ENCODE results near the gene COX19.
"Not testable (repeated sequence)": the region's sequence is repeated elsewhere in the genome, so short reads cannot be mapped to it uniquely, and the experiment has no call there.

COX19 gene

GRCh38 chr7:927031-927671 lies 48.2 kb downstream of the COX19 start:
- no peak for DNase-seq (ENCODE audit: low read depth in 2 of 3, low spot score in 2 of 3)

DNA sequence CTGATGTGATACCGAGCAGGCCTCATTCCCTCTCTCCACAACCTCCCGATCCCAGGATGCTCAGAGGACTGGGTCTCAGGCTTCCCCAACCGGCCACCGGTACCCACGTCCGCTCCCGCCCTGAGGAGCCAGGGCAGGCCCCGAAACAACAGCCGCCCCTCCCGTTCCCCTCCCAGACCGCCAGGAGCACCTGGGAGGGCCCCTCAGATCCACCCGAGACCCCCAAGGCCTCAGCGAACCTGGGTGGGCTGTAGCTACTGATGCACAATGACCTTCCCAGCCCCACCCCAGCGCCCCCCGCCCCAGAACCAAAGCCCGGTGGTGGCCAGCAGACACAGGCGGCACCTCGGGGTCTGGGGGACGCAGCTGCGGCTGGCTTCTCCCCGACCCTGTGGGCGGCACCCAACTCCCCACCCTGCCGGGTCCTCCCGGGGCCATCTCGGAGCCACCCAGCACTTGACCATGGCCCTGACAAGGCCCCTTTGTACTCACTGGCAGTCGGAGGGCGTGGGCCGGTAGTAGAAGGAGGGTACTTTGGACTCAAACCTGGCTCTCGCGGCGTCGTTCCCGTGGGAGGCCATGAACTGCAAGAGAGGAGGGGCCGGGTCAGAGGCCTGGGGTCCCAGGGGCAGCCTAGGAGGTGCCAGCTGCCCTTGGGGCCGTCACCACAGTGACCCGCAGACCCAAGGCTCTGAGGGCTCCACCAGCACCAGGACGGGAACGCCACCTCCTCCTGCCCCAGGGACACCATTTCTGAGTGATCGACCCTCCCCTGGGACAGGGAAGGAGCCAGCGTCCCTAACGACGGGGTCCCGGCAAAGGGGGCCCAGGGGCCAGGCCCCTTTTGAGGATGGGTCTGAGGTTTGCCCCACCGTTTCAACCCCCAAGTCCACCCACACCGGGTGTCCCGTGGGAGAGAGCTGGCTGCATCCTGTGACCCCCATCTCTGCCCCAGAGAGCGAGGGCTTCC lies 49.0 kb downstream of the COX19 start:
- DNase-seq (ENCODE audit: low read depth in 2 of 3, low spot score in 2 of 3): no peak

DNA sequence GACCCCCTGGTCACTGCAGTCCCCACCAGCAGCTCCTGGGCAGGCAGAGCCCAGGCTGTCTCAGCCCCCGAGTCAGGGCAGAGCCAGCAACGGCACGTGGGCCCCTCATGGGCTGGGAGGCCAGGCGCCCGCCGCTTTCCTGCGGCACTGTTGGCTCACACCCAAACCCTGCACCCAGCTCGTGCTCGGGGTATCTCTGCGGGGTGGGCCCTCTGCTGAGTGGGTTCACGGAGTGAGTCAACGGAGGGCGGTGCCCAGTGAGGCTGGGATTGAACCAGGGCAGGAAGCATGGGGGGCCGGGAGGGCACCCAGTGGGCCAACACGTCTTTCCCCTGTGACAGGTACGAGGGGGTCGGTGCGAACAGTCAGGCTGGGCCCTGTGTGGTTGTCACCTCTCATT lies 49.7 kb downstream of the COX19 start:
- DNase-seq (ENCODE audit: low read depth in 2 of 3, low spot score in 2 of 3): peak; percentile 61 to 83 (median 73)

GRCh38 chr7:924541-925231 lies 50.7 kb downstream of the COX19 start:
- peak; percentile 41 to 78 (median 63) for DNase-seq (ENCODE audit: low read depth in 2 of 3, low spot score in 2 of 3)

GRCh38 chr7:924042-924441 lies 51.3 kb downstream of the COX19 start:
- not testable (repeated sequence) for DNase-seq (ENCODE audit: low read depth in 2 of 3, low spot score in 2 of 3)

GRCh38 chr7:923108-924041 lies 52.0 kb downstream of the COX19 start:
- peak; percentile 82 to 87 (median 86) for DNase-seq (ENCODE audit: low read depth in 2 of 3, low spot score in 2 of 3)

DNA sequence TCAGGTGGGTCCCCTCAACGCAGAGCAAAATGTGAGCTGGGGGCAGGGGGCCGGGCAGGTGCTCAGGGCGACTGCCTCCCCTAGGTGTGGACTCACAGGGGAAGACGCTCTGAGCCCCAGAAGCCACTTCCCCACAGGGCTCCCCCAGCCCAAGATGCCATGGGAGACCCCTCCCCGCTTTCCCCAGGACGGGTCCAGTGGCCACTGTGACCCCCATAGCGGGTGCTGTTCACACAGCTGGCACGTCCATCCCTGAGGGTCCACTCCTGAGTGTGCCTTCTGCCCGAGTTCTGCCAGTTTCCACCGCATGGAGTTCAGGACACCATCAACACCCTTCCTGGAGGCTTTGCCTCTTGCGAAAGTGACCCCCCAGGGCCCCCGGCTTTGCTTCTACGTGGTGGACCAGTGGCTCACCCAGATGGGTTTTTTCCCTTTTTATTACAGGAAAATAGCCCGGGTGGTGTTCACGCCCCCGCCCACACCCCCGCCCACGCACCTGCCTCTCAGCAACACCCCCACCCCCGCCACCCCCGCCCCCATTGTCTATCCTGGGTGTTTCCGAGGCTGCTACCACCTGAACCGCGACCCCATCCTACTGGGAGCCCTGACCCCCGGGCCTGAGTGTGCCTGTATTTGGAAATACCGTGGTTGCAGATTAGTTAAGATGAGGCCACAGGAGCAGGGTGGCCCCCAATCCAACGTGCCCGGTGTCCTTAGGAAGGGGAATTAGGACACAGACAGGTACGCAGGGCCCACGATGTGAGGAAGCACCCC lies 52.8 kb downstream of the COX19 start:
- no peak for DNase-seq (ENCODE audit: low read depth in 2 of 3, low spot score in 2 of 3)

DNA sequence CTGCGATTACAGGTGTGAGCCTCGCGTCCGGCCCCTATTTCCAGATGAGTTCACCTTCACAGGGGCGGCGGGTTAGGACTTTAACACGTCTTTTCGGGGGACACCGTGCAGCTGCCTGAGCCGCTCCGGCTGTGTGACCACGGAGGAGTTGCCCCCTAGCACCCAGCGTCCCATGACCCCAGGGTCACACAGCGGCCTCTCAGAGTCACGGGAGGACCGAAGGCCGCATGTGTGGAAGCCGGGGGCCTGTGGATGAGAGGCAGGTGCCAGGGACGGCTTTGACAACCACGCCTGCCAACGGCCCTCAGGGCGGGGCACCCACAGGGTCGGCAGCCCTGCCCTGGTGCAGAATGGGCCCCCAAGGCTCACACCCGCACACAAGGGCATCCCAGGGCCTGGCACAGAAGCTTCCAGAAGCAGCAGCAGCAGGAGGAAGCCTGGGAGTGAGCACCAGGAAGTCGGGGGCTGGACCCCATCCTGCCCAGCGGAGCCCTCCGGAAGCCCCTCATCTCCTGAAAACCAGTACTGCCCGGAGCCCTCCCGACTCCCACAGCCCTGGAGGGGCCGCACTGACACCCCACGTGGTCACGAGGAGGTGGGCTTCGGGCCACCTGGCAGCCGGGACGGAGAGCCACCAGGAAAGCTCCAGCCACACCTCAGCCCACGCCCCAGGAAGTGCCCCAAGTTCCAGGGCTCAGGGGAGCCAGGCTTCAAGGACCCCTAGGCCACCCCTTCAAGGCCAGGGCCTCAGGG lies 53.6 kb downstream of the COX19 start:
- DNase-seq (ENCODE audit: low read depth in 2 of 3, low spot score in 2 of 3): no peak

GRCh38 chr7:921071-921461 lies 54.3 kb downstream of the COX19 start:
- no peak for DNase-seq (ENCODE audit: low read depth in 2 of 3, low spot score in 2 of 3)

- no peak for DNase-seq (ENCODE audit: low read depth in 2 of 3, low spot score in 2 of 3)
These were observed 54.8 kb downstream of the COX19 start for GRCh38 chr7:920351-921070.

- no peak for DNase-seq (ENCODE audit: low read depth in 2 of 3, low spot score in 2 of 3)
These were observed 55.4 kb downstream of the COX19 start for GRCh38 chr7:919924-920341.

DNA sequence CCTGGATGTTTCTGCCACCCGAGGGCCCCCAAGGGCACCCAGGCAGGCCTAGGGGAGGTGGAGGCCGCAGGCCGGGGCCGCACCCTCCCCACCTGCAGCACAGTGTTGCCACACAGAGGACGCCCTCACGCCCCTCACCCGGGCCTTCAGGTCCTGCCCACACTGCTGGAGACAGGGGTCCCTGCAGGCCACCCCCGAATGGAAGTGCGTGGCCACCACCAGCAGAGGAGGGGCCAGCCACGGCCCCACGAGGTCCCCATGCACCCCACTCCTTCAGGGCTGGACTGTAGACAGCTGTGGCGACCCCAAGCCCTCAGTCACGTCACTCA lies 56.3 kb downstream of the COX19 start:
- DNase-seq (ENCODE audit: low read depth in 2 of 3, low spot score in 2 of 3): no peak

DNA sequence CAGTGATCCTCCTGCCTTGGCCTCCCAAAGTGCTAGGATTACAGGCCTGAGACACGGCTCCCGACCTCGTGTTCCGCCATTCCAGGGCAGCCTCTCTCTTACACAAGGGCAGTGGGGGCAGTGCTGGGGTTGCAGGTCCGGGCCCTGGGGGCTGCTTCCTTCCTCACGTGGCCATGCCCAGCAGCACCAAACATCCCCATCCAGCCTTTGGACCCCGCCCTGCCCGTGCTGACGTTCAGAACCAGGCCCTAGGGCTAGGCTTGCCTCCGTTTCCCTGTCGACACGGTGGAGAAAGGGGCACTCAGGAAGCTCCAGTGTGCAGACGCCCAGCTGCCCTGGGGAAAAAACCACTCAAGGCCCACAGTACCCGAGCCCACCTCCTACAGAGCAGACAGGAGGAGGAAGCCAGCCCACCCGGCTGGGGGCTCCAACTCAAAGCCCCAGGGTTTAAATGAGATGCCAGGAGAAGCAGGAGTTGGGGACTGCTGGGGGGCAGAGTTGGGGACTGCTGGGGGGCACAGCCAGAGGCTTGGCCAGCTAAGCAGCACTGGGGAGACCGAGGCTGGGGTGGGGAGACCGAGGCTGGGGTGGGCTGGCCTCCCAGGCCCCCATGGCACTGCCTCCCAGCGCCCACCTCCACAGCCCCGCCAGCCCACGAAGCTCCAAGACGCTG lies 56.8 kb downstream of the COX19 start:
- no peak for DNase-seq (ENCODE audit: low read depth in 2 of 3, low spot score in 2 of 3)

DNA sequence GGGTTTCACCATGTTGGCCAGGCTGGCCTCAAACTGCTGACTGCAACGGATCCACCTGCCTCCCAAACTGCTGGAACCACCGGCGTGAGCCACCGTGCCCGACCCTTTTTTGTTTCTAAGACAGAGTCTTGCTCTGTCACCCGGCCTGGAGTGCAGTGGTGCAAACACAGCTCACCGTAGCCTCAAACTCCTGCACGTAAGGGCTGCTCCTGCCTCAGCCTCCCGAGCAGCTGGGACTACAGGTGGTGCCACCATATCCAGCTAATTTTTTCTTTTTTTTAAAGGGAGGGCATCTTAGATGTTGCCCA lies 57.3 kb downstream of the COX19 start:
- DNase-seq (ENCODE audit: low read depth in 2 of 3, low spot score in 2 of 3): no peak

DNA sequence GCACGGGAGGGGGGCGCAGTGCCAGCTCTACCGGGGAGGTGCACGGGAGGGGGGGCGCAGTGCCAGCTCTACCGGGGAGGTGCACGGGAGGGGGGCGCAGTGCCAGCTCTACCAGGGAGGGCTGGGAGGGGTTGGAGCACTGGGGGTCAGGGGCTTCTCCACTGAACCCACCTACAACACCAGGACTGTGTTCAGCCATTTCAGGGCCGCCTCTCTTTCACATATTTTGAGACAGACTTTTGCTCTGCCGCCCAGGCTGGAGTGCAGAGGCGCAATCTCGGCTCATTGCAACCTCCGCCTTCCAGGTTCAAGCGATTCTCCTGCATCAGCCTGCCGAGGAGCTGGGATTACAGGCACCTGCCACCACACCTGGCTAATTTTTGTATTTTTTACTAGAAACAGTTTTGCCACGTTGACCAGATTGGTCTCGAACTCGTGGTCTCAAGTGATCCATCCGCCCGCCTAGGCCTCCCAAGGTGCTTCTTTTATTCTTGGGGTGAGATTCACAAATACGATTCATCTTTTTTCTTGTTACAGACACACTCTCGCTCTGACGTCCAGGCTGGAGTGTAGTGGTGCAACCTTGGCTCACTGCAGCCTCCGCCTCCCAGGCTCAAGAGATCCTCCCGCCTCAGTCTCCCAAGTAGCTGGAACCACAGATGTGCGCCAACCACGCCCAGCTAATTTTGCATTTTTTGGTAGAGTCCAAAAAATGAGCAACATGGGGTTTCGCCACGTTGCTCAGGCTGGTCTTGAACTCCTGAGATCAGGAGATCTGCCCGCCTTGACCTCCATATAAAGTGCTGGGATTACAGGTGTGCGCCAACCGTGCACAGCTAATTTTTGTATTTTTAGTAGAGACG lies 57.9 kb downstream of the COX19 start:
- DNase-seq (ENCODE audit: low read depth in 2 of 3, low spot score in 2 of 3): no peak

DNA sequence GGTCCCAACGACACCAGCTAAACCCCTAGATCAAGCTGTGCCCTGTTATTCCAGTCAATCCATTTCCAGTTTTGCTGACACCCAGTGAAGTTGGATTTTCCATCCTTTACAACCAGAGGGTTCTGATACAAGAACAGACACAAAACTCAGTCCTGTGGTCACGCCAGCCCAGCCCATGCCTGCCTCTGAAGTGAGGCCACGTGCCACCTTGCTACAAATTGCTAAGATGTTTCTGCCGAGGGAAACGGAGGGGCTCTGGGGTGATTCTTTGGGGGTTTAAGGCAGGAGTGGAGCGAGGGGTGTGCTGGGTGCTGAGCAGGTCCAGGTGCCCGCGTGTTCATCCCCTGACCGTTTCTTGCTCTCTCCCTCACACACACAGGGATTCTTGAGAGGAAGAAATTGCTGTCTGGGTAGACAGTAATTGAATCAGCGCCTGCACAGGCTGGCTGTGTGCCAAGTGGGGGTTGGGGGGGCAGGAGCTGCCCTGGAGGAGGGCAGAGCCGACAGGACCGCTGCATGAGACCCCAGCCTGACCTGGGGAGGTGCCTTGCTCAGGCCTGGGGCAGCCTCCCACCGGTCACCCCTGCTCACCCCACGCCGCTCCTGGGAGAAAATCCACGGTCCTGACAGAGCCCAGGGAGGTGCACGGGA lies 58.9 kb downstream of the COX19 start:
- no peak for DNase-seq (ENCODE audit: low read depth in 2 of 3, low spot score in 2 of 3)
